Posterior vena cava (tissue), 2 donors: ENCODE data around the gene PRR7. TPM values are rescaled to one million over a fixed set of nuclear protein-coding genes. Genes with fewer than 3 reads are reported as not detected.
"Not testable (repeated sequence)": the region's sequence is repeated elsewhere in the genome, so short reads cannot be mapped to it uniquely, and the experiment has no call there.

Source experiments
- DNase-seq: peaks from one replicate; pipeline ENCODE4 v3.0.0-alpha.2; 2020; ENCODE audit warnings: low spot score
- intact Hi-C, 2 donors: fragments of 100-400 bp; cut with DNase I; formaldehyde crosslinking; loops; one replicate each; pipeline versions ENCODE4 v1.14.1 to v1.14.2; 2022 to 2023
- long read RNA-seq, 2 donors: library from polyadenylated mRNA; unstranded; transcript quantifications; one replicate each; pipeline ENCODE4 v2.0.0, GENCODE V29; 2020 to 2021
- total RNA-seq, 2 donors: library from RNA; stranded (reverse); fragmentation: NEBNext Ultra II Directional; extraction: Animal tissue kit (Norgen Biotek cat#: 25700); gene quantifications; one replicate each; pipeline ENCODE4 v1.2.1, GENCODE V29; 2021
- donor health status: DM: yes; HTN: yes; CAD: no.
- donor health status: DM: yes; HTN: yes; CAD: no.

PRR7 gene, protein sequence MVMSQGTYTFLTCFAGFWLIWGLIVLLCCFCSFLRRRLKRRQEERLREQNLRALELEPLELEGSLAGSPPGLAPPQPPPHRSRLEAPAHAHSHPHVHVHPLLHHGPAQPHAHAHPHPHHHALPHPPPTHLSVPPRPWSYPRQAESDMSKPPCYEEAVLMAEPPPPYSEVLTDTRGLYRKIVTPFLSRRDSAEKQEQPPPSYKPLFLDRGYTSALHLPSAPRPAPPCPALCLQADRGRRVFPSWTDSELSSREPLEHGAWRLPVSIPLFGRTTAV
- 1 to 10 TPM in 1 of 2 donors, under 1 TPM in 1; 0.79 to 2.0 TPM for total RNA-seq
- long read RNA-seq, donor 1, partial matches to known transcripts = 0 of 1 reads
- long read RNA-seq, donor 1, other reads (novel, unspliced or antisense) = 0 of 1 reads
- long read RNA-seq, donor 2, partial matches to known transcripts = 1 of 1 reads
- long read RNA-seq, donor 2, other reads (novel, unspliced or antisense) = 0 of 1 reads

DNA sequence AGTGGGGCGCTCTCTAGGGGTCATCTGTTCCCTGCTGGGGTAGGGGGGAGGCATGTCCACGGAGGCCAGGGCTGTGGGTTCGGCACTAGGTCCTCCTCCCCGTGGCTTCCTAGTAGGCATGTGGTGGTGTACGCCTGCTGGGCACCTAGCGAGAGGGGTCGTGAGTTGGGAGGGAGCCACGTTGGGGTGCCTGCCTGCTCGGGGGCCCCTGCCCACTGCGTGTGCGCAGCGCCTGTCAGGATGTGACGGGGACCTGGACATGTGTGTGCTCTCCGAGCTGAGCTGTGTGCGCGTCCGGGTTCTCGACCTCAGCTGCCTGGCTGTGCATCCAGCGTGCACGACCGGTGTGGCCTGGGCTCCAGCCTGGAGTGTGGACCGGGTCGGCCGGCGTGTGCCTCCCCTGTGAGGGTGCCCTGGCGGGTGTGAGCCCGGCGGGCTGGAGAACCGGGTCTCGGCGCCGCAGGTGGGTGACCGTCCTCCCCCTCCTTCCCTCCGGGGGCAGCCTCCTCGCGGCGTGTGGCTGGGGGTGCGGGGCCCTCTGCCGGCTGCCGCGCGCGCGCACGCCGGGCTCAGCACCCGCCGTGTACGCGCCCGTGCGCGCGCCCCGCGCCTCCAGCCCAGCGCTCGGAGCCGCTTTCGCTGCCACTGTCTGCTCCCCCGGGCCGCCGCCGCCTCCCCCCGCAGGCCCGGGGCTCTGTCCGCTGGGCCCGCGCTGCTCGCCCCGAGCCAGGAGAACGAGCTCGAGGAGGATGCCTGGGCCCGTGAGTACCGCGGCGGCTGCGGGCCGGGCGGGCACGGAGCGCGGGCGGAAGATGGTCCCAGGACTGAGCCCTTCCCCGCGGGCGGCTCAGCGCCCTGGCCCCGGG lies at the start of gene PRR7:
Gene PRR7 (plus strand): TSS at position 615 of the 866 bp plus-strand sequence. CDS start 8,254 bp downstream, outside the sequence.
- DNase-seq = peak; percentile 90
- intact Hi-C loops = no loop called here

DNA sequence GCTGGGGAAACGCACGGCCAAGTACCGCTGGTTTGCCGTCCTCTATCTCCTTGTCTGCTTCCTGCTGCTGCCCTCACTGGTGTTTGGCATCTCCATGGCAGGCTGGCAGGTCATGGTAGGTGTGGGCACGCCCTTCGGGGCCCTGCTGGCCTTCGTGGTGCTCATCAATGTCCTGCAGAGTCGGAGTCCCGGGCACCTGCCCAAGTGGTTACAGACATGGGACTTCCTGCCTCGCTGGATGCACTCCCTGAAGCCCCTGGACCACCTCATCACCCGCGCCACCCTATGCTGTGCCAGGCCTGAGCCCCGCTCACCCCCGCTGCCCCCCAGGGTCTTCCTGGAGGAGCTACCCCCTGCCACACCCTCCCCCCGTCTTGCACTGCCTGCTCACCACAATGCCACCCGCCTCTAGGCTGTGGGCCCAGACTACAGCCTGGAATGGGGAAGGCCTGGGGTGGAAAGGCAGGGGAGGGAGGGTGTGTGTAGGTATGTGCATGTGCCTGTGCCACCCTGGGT lies 48.7 kb upstream of the PRR7 start:
- intact Hi-C loops = no loop called here
- no peak for DNase-seq

- DNase-seq = no peak
- intact Hi-C loops = loop anchor here in 1 of 2 donors (5.0 kb wide), 1 partner anchor 52 kb away; no protein-coding TSS in a partner anchor
Observed at GRCh38 chr5:177399997-177400868, 46.4 kb upstream of the PRR7 start, which contains the start of gene PFN3. Gene PFN3 (minus strand): TSS chr5:177400661. CDS start chr5:177400576, 85 bp downstream.

GRCh38 chr5:177402271-177403043 lies 44.2 kb upstream of the PRR7 start:
- intact Hi-C loops = loop anchor here in 1 of 2 donors (5.0 kb wide), 1 partner anchor 50 kb away; no protein-coding TSS in a partner anchor
- DNase-seq = no peak

DNA sequence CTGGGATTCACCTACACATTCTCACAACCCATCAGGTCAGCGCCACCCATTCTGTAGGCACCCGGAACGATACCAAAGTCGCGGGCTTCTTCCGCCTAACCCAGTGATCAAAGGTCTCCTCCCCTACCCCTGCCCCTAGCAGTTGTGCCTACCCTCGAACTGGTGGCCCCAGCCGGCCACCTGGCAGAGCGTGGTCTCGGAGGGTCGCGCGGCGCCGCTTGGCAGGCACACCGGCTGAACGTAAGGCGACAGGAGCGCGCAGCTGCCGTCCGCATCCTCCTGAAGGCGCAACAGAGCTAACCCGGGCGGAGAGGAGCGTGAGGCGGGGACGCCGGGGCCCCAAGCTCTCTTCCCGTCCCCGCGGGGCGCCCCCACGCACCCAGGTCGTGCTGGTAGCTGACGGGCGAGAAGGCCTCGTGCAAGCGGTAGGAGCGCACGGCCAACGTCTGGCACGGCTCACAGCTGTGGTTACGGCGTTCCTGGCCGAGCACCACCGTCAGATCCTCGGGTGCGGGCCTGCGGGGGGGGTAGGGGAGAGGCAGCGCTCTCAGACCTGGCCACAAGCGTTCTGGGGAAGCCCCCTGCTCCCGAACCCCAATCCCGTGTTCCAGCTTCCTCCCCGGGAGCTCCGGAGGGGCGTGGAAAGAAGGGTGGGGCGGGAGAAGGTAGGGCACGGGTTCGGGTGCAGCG lies 43.4 kb upstream of the PRR7 start:
- intact Hi-C loops = loop anchor here in 1 of 2 donors (5.0 kb wide), 1 partner anchor 49 kb away; no protein-coding TSS in a partner anchor
- peak; percentile 85 for DNase-seq

GRCh38 chr5:177403792-177404640 lies 42.6 kb upstream of the PRR7 start:
- intact Hi-C loops = loop anchor here in 1 of 2 donors (5.0 kb wide), 1 partner anchor 48 kb away; no protein-coding TSS in a partner anchor
- DNase-seq = peak; percentile 96

- no peak for DNase-seq
- intact Hi-C loops = loop anchor here (5.0 kb wide), 1 partner anchor 48 kb away; no protein-coding TSS in a partner anchor
Observed at GRCh38 chr5:177404641-177405179, 41.9 kb upstream of the PRR7 start.

DNA sequence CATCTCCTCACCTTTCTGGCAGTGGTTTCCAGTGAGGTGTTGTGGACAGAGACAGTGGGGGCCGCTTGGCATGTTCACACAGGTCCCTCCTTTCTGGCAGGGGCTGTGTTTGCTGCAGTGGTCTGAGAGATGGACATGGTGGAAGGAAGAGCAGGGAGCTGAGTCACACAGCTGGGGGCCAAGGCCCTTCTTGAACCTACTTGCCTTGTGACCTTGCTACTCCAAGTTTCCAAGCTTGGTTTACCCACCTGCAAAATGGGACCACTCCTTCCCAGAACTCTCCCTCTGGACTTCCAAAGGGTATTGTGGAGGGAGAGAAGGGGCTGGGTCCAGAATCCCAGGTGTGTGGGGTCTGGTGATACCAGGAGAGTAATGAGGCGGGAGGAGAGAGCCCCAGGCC lies 41.3 kb upstream of the PRR7 start:
- intact Hi-C loops = loop anchor here in 1 of 2 donors (5.0 kb wide), 1 partner anchor 47 kb away; no protein-coding TSS in a partner anchor
- no peak for DNase-seq

DNA sequence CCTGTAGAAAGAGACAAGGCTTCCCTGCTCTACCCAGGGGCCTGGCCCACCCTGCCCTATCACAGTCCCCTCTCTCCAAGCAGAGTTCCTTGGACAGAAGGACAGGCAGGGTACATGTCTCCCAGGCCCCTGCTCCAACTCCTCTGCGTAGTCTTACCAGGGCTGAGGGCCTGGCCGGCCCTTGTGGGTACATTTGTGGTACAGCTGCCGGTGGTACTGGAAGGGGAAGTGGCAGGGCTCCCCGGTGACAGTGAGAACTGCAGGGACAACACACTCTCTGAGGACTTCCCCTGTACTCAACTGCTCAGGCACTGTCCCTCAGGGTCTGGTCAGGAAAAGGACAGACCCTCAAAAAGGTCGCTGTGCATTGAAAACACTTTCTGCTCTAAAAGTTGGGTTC lies 40.8 kb upstream of the PRR7 start:
- no peak for DNase-seq
- intact Hi-C loops = loop anchor here (1.0 to 5.0 kb wide), 2 partner anchors 18 to 46 kb away; no protein-coding TSS in a partner anchor

- DNase-seq = no peak
- intact Hi-C loops = loop anchor here in 1 of 2 donors (5.0 kb wide), 1 partner anchor 43 kb away; no protein-coding TSS in a partner anchor
Observed at GRCh38 chr5:177409043-177409801, 37.4 kb upstream of the PRR7 start, which contains the start of gene F12. Gene F12 (minus strand): TSS chr5:177409564. CDS start chr5:177409527, 37 bp downstream.

DNA sequence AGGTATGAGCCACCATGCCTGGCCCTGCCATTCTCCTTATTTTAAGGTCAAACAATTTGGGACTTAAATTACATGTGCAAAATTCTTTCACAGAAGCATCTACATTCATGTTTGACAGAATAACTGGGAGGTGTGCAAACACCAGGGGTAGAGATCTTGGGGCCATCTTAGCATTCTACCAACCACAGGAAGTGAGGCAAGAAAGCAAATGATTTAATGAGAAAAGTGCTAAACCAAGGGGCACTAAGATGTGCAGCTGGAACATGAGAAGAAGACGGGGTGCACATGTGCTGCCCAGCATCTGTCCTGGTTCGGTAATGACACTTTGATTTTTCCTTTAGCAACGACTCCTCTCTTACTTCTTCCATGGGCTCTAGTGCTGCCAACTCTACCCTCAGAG lies 36.0 kb upstream of the PRR7 start:
- intact Hi-C loops = no loop called here
- no peak for DNase-seq

DNA sequence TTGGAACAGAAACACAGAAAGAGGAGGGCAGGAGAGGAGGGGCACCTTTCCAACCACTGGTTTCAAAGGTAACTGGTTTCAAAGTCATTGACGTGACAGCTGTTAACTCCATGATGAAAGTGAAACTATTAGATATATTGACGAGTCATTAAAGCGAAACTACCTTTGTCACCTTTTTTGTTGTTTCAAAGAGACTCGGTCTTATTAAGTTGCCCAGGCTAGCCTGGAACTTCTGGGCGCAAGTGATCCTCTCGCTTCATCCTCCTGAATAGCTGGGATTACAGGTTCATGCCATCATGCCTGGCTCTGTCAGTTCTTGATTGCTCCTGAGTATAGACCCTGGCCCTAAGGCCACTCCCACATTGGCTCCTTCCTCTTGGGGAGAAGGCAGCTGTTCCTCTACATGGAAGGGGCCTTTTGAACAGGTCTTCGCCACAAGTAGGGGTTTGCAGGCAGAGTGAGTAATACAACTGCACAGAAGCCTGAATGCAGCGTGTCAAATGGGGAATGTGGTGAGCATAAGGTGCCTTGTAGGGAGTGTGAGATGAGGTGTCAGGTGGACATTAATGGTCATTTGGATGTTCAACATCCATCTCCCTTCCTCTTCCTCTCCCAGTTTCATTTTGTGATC lies 33.9 kb upstream of the PRR7 start:
- DNase-seq = no peak
- intact Hi-C loops = no loop called here

DNA sequence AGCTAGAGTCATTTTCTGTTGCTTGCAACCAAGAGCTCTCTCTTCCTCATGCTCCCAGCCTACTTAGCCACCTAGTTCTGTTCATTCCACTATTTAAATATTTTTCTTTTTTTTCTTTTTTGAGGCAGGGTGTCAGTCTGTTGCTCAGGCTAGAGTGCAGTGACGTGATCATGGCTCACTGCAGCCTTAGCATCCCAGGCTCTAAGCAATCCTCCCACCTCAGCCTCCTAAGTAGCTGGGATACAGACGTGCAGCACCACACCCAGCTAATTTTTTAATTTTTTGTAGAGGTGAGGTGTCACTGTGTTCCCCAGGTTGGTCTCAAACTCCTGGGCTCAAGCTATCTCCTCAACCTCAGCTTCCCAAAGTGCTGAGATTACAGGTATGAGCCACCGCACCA lies 32.1 kb upstream of the PRR7 start:
- intact Hi-C loops = no loop called here
- DNase-seq = no peak

DNA sequence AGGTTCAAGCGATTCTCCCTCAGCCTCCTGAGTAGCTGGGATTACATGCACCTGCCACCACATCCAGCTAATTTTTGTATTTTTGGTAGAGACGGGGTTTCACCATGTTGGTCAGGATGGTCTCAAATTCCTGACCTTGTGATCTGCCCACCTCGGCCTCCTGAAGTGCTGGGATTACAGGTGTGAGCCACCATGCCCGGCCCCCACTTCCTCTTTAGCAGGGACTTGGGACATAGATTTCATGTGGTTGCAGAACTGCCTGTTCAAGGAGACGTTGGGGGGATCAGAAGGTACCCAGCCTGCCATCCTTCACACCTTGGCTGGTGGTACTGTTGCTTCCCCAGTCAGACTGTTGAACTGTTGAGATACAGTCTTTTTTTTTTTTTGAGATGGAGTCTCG lies 29.5 kb upstream of the PRR7 start:
- intact Hi-C loops, DNase-seq: not testable (repeated sequence)

DNA sequence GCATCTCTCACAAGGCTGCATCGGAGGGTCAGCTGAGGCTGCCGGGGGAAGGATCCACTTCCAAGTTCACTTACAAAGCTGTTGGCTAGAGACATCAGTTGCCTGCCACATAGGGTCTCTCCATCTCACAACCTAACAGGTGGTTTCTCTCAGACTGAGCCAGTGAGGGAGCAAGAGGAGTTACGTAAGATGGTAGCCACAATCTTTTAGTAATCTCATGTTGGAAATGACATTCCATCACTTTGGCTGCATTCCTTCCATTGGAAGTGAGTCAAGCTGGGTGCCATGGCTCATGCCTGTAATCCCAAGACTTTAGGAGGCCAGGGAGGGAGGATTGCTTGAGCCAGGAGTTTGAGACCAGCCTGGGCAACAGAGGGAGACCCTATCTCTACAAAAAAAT lies 27.6 kb upstream of the PRR7 start:
- intact Hi-C loops = no loop called here

More for the DNA sequence above, 27.6 kb upstream of the PRR7 start:
- DNase-seq = no peak
